CD14-positive monocyte (primary cell): ENCODE data around the gene GNA12. TPM values are rescaled to one million over a fixed set of nuclear protein-coding genes. Genes with fewer than 3 reads are reported as not detected.
A peak's percentile ranks its signal among the peaks of the same experiment; 100 is the strongest.

ENCODE experiments used
- DNase-seq, 3 donors: peaks; one replicate each; pipeline ENCODE4 v3.0.0-alpha.2; 2011 to 2022
- H2AFZ ChIP-seq: 2 replicates; pipeline ENCODE4 v1.6.0; 2012; ENCODE audit warnings: mild to moderate bottlenecking, low read depth, low read length, inconsistent platforms; ENCODE audit not compliant: insufficient read depth, poor library complexity, severe bottlenecking
- H3K27ac ChIP-seq, 2 donors: 1 replicate in 1 of 2; 2 replicates in 1 of 2; pipeline ENCODE4 v1.5.1; 2012 to 2013; ENCODE audit warnings: low read length in 2 of 2, control low read depth in 1 of 2, inconsistent platforms in 1 of 2, low read depth in 1 of 2, mild to moderate bottlenecking in 1 of 2
- H3K27me3 ChIP-seq, 2 donors: one replicate each; pipeline versions ENCODE4 v1.6.0 to v1.6.1; 2011 to 2013; ENCODE audit warnings: low read length in 2 of 2; ENCODE audit not compliant: control insufficient read depth in 2 of 2, insufficient read depth in 2 of 2
- H3K36me3 ChIP-seq, 2 donors: replicated peaks in 1 of 2; 1 replicate in 1 of 2; 2 replicates in 1 of 2; pipeline versions ENCODE4 v1.5.1 to v1.6.1; 2012 to 2013; ENCODE audit warnings: low read length in 2 of 2, control low read depth in 1 of 2, inconsistent platforms in 1 of 2, mild to moderate bottlenecking in 1 of 2; ENCODE audit not compliant: insufficient read depth in 2 of 2, control insufficient read depth in 1 of 2
- H3K4me1 ChIP-seq, 2 donors: 1 replicate in 1 of 2; 2 replicates in 1 of 2; pipeline versions ENCODE4 v1.5.1 to v1.6.1; 2012 to 2013; ENCODE audit warnings: low read length in 2 of 2, control low read depth in 1 of 2, inconsistent platforms in 1 of 2, mild to moderate bottlenecking in 1 of 2, moderate library complexity in 1 of 2; ENCODE audit not compliant: insufficient read depth in 2 of 2, control insufficient read depth in 1 of 2
- H3K4me2 ChIP-seq: replicated peaks from 2 replicates; pipeline ENCODE3; 2012; ENCODE audit warnings: low read length, moderate library complexity, mild to moderate bottlenecking; ENCODE audit not compliant: poor library complexity, severe bottlenecking; ENCODE audit errors: extremely low read depth
- H3K4me3 ChIP-seq, 3 experiments: fragments of 200-600 bp in 1 of 3; sonication (generic) in 1 of 3; replicated peaks in 1 of 3; 1 replicate in 2 of 3; 2 replicates in 1 of 3; pipeline ENCODE4 v1.5.1; 2011 to 2013; ENCODE audit warnings: low read length in 3 of 3, mild to moderate bottlenecking in 3 of 3, control low read depth in 2 of 3, low read depth in 2 of 3, inconsistent platforms in 1 of 3, moderate library complexity in 1 of 3
- H3K79me2 ChIP-seq: 2 replicates; pipeline ENCODE4 v1.6.0; 2012; ENCODE audit warnings: mild to moderate bottlenecking, control low read depth, inconsistent platforms, low read length, moderate library complexity; ENCODE audit not compliant: insufficient read depth
- H3K9ac ChIP-seq: 2 replicates; pipeline ENCODE4 v1.6.0; 2017; ENCODE audit warnings: low read length, mild to moderate bottlenecking; ENCODE audit not compliant: insufficient read depth, poor library complexity, severe bottlenecking
- H3K9me3 ChIP-seq, 2 donors: replicated peaks in 1 of 2; 1 replicate in 1 of 2; 2 replicates in 1 of 2; pipeline versions ENCODE4 v1.5.1 to v1.6.1; 2012 to 2013; ENCODE audit warnings: low read length in 2 of 2, control low read depth in 1 of 2; ENCODE audit not compliant: control insufficient read depth in 1 of 2, insufficient read depth in 1 of 2
- H4K20me1 ChIP-seq: 2 replicates; pipeline ENCODE4 v1.6.0; 2012; ENCODE audit warnings: mild to moderate bottlenecking, low read length, control low read depth, moderate library complexity; ENCODE audit not compliant: insufficient read depth
- H3K27ac Mint-ChIP-seq, 7 donors: one replicate each; pipeline ENCODE4 v1.8.0; 2020; ENCODE audit warnings: mild to moderate bottlenecking in 7 of 7, mixed read lengths in 7 of 7, moderate library complexity in 6 of 7, inconsistent platforms in 2 of 7
- H3K27me3 Mint-ChIP-seq, 3 donors: one replicate each; pipeline ENCODE4 v1.8.0; 2021 to 2022; ENCODE audit warnings: low read depth in 3 of 3, mild to moderate bottlenecking in 3 of 3, mixed read lengths in 3 of 3, moderate library complexity in 3 of 3, inconsistent platforms in 1 of 3
- H3K36me3 Mint-ChIP-seq, 2 donors: one replicate each; pipeline ENCODE4 v1.8.0; 2020; ENCODE audit warnings: mixed read lengths in 2 of 2, inconsistent platforms in 1 of 2, mild to moderate bottlenecking in 1 of 2
- H3K4me1 Mint-ChIP-seq: one replicate; pipeline ENCODE4 v1.8.0; 2020; ENCODE audit warnings: mild to moderate bottlenecking, mixed read lengths
- H3K4me3 Mint-ChIP-seq, 2 donors: one replicate each; pipeline ENCODE4 v1.8.0; 2020; ENCODE audit warnings: mild to moderate bottlenecking in 2 of 2, mixed read lengths in 2 of 2, moderate library complexity in 1 of 2
- H3K9me3 Mint-ChIP-seq, 7 donors: one replicate each; pipeline ENCODE4 v1.8.0; 2020 to 2022; ENCODE audit warnings: mixed read lengths in 7 of 7, mild to moderate bottlenecking in 6 of 7, moderate library complexity in 6 of 7, inconsistent platforms in 2 of 7
- WGBS: methylation state at CpG from one replicate; pipeline ENCODE4 v1.1.5; 2013; ENCODE audit warnings: missing lambda C conversion rate; ENCODE audit not compliant: insufficient coverage; 5-methylcytosine and 5-hydroxymethylcytosine counted together
- intact Hi-C, 2 donors: fragments of 100-400 bp; cut with micrococcal nuclease; formaldehyde crosslinking; loops; one replicate each; pipeline versions ENCODE4 v1.15.0 to v1.15.1; 2023
- polyA plus RNA-seq, 3 donors: library from polyadenylated mRNA; depleted of rRNA in 1 of 3; unstranded in 2 of 3; stranded (reverse) in 1 of 3; fragments of 300-500 nt in 2 of 3; fragments of >200 nt in 1 of 3; fragmentation: Illumina TruSeq in 2 of 3; gene quantifications; 1 replicate in 2 of 3; 2 replicates in 1 of 3; pipeline ENCODE4 v1.2.3, GENCODE V29; 2012 to 2021
- TF ChIP-seq, protein P1 (sequence below): fragments of 200-600 bp; IDR thresholded peaks from one replicate; pipeline ENCODE4 v1.8.0; 2022; ENCODE audit warnings: antibody characterized with exemption, mild to moderate bottlenecking

Gene GNA12
- polyA plus RNA-seq, 3 donors: 3.4 to 25.9 (median 10.6) TPM

- TF ChIP-seq, protein P1, sequence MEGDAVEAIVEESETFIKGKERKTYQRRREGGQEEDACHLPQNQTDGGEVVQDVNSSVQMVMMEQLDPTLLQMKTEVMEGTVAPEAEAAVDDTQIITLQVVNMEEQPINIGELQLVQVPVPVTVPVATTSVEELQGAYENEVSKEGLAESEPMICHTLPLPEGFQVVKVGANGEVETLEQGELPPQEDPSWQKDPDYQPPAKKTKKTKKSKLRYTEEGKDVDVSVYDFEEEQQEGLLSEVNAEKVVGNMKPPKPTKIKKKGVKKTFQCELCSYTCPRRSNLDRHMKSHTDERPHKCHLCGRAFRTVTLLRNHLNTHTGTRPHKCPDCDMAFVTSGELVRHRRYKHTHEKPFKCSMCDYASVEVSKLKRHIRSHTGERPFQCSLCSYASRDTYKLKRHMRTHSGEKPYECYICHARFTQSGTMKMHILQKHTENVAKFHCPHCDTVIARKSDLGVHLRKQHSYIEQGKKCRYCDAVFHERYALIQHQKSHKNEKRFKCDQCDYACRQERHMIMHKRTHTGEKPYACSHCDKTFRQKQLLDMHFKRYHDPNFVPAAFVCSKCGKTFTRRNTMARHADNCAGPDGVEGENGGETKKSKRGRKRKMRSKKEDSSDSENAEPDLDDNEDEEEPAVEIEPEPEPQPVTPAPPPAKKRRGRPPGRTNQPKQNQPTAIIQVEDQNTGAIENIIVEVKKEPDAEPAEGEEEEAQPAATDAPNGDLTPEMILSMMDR: no peak
- Histone ChIP-seq H3K4me1 (peaks cover 18 to 20% of the 10 kb centered on the region in 2 donors), H3K27me3 (peaks cover 0 to 6% of the 10 kb centered on the region in 2 donors), H3K4me2 (no peak overlapping the region), H3K4me3 (no peak overlapping the region), H3K9me3 (no peaks in the 10 kb centered on the region), H3K27ac (no peak overlapping the region), H2AFZ (no peak overlapping the region), H3K79me2 (no peaks in the 10 kb centered on the region), H3K9ac (no peak overlapping the region), H4K20me1 (no peaks in the 10 kb centered on the region), H3K36me3 (no peaks in the 10 kb centered on the region)
- Mint-ChIP-seq H3K4me3 (no peak overlapping the region), H3K4me1 (peaks cover 15% of the 10 kb centered on the region), H3K36me3 (peaks cover 0 to 2% of the 10 kb centered on the region in 2 donors), H3K9me3 (peaks cover 0 to 4% (median 1%) of the 10 kb centered on the region in 7 donors), H3K27ac (no peak overlapping the region), H3K27me3 (peaks cover 11 to 34% (median 19%) of the 10 kb centered on the region in 3 donors)
- WGBS: 40% methylated on average over 2 of the region's 6 CpGs
- intact Hi-C loops: loop anchor here in 1 of 2 donors (5.0 kb wide), 1 partner anchor 34 kb away; no protein-coding TSS in a partner anchor
- no peak for DNase-seq
Observed at GRCh38 chr7:2706685-2707126, 137.4 kb downstream of the GNA12 start.

DNA sequence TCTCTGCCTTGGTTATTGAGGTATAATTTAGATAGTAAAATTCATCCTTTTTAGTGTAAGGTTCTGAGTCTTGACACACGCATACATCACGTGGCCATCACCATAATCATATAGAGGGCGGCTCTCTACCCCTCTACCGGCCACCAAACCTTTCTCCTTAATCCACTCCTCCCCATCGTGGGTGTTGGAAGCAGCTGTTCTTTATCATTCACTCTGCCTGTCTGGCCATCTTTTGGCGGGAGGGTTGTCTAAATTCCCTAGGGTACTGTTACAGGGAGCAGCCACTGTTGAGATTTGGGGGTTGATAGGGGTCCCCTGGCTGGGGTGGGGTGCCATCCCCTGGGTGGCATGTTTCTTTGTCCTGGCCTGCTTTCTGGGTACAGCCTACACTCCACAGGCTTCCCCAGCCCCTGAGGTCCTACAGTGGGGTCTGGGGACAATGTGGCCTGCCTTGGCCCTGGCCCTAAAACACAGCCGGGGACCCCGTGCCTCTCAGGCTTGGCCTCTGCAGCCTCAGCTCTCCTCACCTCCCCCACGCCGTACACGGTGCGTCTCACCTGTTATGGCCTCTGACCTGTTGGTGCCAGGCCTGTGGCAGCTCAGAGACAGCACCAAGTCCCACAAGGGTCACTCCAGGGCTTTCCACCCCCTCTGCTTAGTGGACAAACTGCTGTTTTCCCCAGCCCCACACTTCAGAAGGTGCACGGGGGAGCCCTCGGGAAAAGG lies 138.6 kb downstream of the GNA12 start:
- WGBS: 100% methylated on average over 5 of the region's 14 CpGs
- Mint-ChIP-seq H3K27me3 (peaks cover 13 to 36% (median 20%) of the 10 kb centered on the region in 3 donors), H3K27ac (peak overlapping the region in 1 of 7 donors; percentile 33), H3K4me1 (peaks cover 6% of the 10 kb centered on the region), H3K9me3 (peaks cover 0 to 3% (median 0%) of the 10 kb centered on the region in 7 donors), H3K36me3 (no peaks in the 10 kb centered on the region), H3K4me3 (no peak overlapping the region)
- Histone ChIP-seq H3K4me2 (no peak overlapping the region), H3K27ac (no peak overlapping the region), H3K4me3 (no peak overlapping the region), H3K9ac (no peak overlapping the region), H3K79me2 (no peaks in the 10 kb centered on the region), H2AFZ (no peak overlapping the region), H4K20me1 (no peaks in the 10 kb centered on the region), H3K36me3 (no peaks in the 10 kb centered on the region), H3K27me3 (peaks cover 0 to 6% of the 10 kb centered on the region in 2 donors), H3K4me1 (peaks cover 11 to 12% of the 10 kb centered on the region in 2 donors), H3K9me3 (no peaks in the 10 kb centered on the region)
- intact Hi-C loops: loop anchor here in 1 of 2 donors (5.0 kb wide), 1 partner anchor 33 kb away; no protein-coding TSS in a partner anchor
- no peak for DNase-seq
- TF ChIP-seq, protein P1: no peak
